KMS-11 (cell line): ENCODE measurements around the gene FAM50A.

Experiments
- H2AFZ ChIP-seq: fragments of 200-600 bp; sonication (generic); 2 replicates; pipeline ENCODE4 v1.6.1; 2016; ENCODE audit warnings: antibody characterized with exemption, mixed run types, low read depth
- H3K27ac ChIP-seq: fragments of 200-600 bp; sonication (generic); 2 replicates; pipeline ENCODE4 v1.6.1; 2016; ENCODE audit warnings: mild to moderate bottlenecking, mixed run types
- H3K27me3 ChIP-seq: fragments of 200-600 bp; sonication (generic); 2 replicates; pipeline ENCODE4 v1.6.1; 2017; ENCODE audit warnings: mild to moderate bottlenecking, low read depth, mixed run types, moderate library complexity; ENCODE audit not compliant: insufficient read depth
- H3K36me3 ChIP-seq: fragments of 200-600 bp; sonication (generic); 2 replicates; pipeline ENCODE4 v1.6.1; 2017; ENCODE audit warnings: mild to moderate bottlenecking, mixed run types; ENCODE audit not compliant: insufficient read depth
- H3K4me1 ChIP-seq: fragments of 200-600 bp; sonication (generic); 2 replicates; pipeline ENCODE4 v1.6.1; 2016; ENCODE audit warnings: mild to moderate bottlenecking, low read depth, mixed run types; ENCODE audit not compliant: poor library complexity, severe bottlenecking
- H3K4me2 ChIP-seq: fragments of 200-600 bp; sonication (generic); 2 replicates; pipeline ENCODE4 v1.7.0; 2016; ENCODE audit warnings: mild to moderate bottlenecking, mixed run types
- H3K4me3 ChIP-seq: fragments of 200-600 bp; sonication (generic); IDR thresholded peaks from 2 replicates; pipeline ENCODE4 v1.6.1; 2017; ENCODE audit warnings: low read depth, low read length, mixed read lengths; ENCODE audit not compliant: insufficient read depth
- H3K79me2 ChIP-seq: fragments of 200-600 bp; sonication (generic); 2 replicates; pipeline ENCODE4 v1.6.1; 2016; ENCODE audit warnings: low read depth, mixed run types; ENCODE audit not compliant: insufficient read depth
- H3K9ac ChIP-seq: fragments of 200-600 bp; sonication (generic); 2 replicates; pipeline ENCODE4 v1.6.1; 2016; ENCODE audit warnings: mild to moderate bottlenecking, mixed run types
- H4K20me1 ChIP-seq: fragments of 200-600 bp; sonication (generic); 2 replicates; pipeline ENCODE4 v1.6.1; 2016; ENCODE audit warnings: mild to moderate bottlenecking, mixed run types; ENCODE audit not compliant: insufficient read depth
- TF ChIP-seq, protein P1 (sequence below): fragments of 200-600 bp; sonication (generic); conservative IDR thresholded peaks from 2 replicates; pipeline ENCODE4 v1.6.1; 2017; ENCODE audit warnings: low read depth, mild to moderate bottlenecking, antibody characterized with exemption, low read length, moderate library complexity, mixed read lengths

Gene FAM50A

DNA sequence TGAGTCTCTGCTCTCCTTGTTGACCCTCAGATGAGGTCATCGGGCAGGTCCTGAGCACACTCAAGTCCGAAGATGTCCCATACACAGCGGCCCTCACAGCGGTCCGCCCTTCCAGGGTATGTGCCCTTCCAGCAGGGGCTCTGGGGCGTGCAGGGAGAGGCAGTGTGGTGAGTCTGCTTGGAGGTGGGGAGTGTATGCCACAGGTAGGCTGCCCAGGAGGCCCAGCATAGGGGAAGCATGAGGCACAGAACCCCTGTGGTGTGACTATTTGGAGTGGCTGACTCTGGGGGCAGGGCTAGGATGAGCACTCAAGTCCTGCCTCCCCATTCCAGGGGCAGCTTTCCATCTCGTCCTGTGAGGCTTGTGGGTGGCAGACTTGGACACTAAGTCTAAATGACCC, 10.3 kb upstream of the FAM50A start:
- Histone ChIP-seq H3K79me2 (peaks cover 19% of the 10 kb centered on the region; the same call in 1 of the 2 replicates), H4K20me1 (no peaks in the 10 kb centered on the region), H3K27ac (no peak overlapping the region), H3K27me3 (no peaks in the 10 kb centered on the region), H3K9ac (no peak overlapping the region), H3K4me1 (peaks cover 7% of the 10 kb centered on the region), H3K4me2 (no peak overlapping the region), H3K36me3 (no peaks in the 10 kb centered on the region), H2AFZ (no peak overlapping the region), H3K4me3 (no peak overlapping the region)
- TF ChIP-seq, protein P1, sequence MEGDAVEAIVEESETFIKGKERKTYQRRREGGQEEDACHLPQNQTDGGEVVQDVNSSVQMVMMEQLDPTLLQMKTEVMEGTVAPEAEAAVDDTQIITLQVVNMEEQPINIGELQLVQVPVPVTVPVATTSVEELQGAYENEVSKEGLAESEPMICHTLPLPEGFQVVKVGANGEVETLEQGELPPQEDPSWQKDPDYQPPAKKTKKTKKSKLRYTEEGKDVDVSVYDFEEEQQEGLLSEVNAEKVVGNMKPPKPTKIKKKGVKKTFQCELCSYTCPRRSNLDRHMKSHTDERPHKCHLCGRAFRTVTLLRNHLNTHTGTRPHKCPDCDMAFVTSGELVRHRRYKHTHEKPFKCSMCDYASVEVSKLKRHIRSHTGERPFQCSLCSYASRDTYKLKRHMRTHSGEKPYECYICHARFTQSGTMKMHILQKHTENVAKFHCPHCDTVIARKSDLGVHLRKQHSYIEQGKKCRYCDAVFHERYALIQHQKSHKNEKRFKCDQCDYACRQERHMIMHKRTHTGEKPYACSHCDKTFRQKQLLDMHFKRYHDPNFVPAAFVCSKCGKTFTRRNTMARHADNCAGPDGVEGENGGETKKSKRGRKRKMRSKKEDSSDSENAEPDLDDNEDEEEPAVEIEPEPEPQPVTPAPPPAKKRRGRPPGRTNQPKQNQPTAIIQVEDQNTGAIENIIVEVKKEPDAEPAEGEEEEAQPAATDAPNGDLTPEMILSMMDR, result no peak

DNA sequence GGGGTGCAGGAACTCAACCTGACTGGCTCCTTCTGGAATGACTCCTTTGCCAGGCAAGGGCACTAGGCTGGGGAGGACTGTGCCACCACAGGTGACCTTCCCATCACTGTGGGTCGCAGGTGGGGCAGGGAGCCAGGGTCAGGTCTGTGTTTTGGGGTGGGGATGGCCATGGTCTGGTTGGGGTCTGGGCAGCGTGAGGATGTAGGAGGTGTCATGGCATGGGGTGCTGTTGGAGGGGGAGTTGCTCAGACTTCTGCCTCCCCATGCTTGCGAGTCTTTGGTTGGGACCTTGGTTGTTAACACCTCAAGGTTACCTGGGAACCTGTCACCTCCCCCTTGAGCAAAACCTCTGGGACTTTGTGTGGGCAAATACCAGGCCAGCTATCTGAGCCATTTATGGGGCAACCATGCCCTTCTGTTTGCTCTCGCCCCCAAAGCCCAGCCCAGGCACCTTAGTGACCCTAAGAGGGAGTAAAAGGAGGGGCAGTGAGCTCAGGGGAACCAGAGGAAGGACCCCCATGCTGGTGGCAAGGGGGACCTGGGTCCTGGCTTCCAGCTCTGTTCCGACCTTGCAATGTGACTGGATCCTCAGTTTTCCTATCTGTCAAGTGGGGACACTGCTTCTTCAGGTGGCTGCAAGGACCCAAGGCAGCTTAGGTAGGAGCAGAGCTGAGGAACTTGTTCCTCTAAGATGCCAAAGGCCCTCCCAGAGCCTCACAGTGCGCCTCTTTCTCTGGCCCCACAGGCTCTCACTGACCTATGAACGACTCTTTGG, 9.4 kb upstream of the FAM50A start:
- Histone ChIP-seq H3K4me1 (peaks cover 1% of the 10 kb centered on the region), H4K20me1 (no peaks in the 10 kb centered on the region), H3K27me3 (no peaks in the 10 kb centered on the region), H3K36me3 (no peaks in the 10 kb centered on the region), H3K27ac (no peak overlapping the region), H3K79me2 (peaks cover 13% of the 10 kb centered on the region; the same call in 1 of the 2 replicates), H2AFZ (no peak overlapping the region), H3K4me3 (no peak overlapping the region), H3K9ac (no peak overlapping the region), H3K4me2 (no peak overlapping the region)
- TF ChIP-seq, protein P1, result no peak

- Histone ChIP-seq H3K9ac (no peak overlapping the region), H3K27me3 (no peaks in the 10 kb centered on the region), H4K20me1 (no peaks in the 10 kb centered on the region), H3K27ac (no peak overlapping the region), H3K4me3 (no peak overlapping the region), H2AFZ (no peak overlapping the region), H3K36me3 (no peaks in the 10 kb centered on the region), H3K4me1 (no peaks in the 10 kb centered on the region), H3K4me2 (no peak overlapping the region), H3K79me2 (peaks cover 12% of the 10 kb centered on the region; the same call in 1 of the 2 replicates)
- TF ChIP-seq, protein P1, result no peak
These were observed 8.7 kb upstream of the FAM50A start for GRCh38 chrX:154435171-154435733.

- Histone ChIP-seq H3K36me3 (no peaks in the 10 kb centered on the region), H4K20me1 (no peaks in the 10 kb centered on the region), H3K4me1 (no peaks in the 10 kb centered on the region), H3K4me3 (no peak overlapping the region), H3K27ac (0 out of 2 replicates have a peak overlapping the region, but pooled peaks have one; percentile 38), H2AFZ (no peak overlapping the region), H3K79me2 (peaks cover 12% of the 10 kb centered on the region; the same call in 1 of the 2 replicates), H3K27me3 (no peaks in the 10 kb centered on the region), H3K4me2 (0 out of 2 replicates have a peak overlapping the region, but pooled peaks have one; percentile 39), H3K9ac (peak overlapping the region; percentile 39; the same call in 1 of the 2 replicates)
- TF ChIP-seq, protein P1, result no peak
These were observed 7.5 kb upstream of the FAM50A start for GRCh38 chrX:154436374-154436982.
